Esophagus muscularis mucosa (tissue), 4 donors: ENCODE results near the gene CCBE1. TPM values are rescaled to one million over a fixed set of nuclear protein-coding genes. Genes with fewer than 3 reads are reported as not detected.

ENCODE experiments used
- DNase-seq: peaks from one replicate; pipeline ENCODE4 v3.0.0-alpha.2; 2017; ENCODE audit errors: extremely low spot score
- H3K27ac ChIP-seq, 4 donors: fragments of 200-600 bp; sonication (generic); replicated peaks in 1 of 4; 1 replicate in 3 of 4; 2 replicates in 1 of 4; pipeline ENCODE4 v1.5.1; 2016 to 2019; ENCODE audit warnings: mild to moderate bottlenecking in 1 of 4
- H3K27me3 ChIP-seq, 4 donors: fragments of 200-600 bp; sonication (generic); one replicate each; pipeline versions ENCODE4 v1.5.1 to v1.6.0; 2016 to 2019
- H3K36me3 ChIP-seq, 4 donors: fragments of 200-600 bp; sonication (generic); one replicate each; pipeline ENCODE4 v1.5.1; 2016 to 2019
- H3K4me1 ChIP-seq, 4 donors: fragments of 200-600 bp; sonication (generic); one replicate each; pipeline ENCODE4 v1.5.1; 2016 to 2019
- H3K4me3 ChIP-seq, 4 donors: fragments of 200-600 bp; sonication (generic); 1 replicate in 2 of 4; 2 replicates in 2 of 4; pipeline ENCODE4 v1.5.1; 2016 to 2019; ENCODE audit warnings: mild to moderate bottlenecking in 4 of 4, moderate library complexity in 1 of 4
- H3K9me3 ChIP-seq, 4 donors: fragments of 200-600 bp; sonication (generic); 1 replicate in 3 of 4; 2 replicates in 1 of 4; pipeline ENCODE4 v1.5.1; 2016 to 2019
- EP300 ChIP-seq: sonication (generic); formaldehyde crosslinking; IDR thresholded peaks from one replicate; pipeline ENCODE4 v1.6.1; 2017; ENCODE audit warnings: antibody characterized with exemption
- POLR2A ChIP-seq: fragments of 450-650 bp; IDR thresholded peaks from one replicate; pipeline ENCODE4 v1.6.1; 2017; ENCODE audit warnings: antibody characterized with exemption, moderate library complexity, mild to moderate bottlenecking, low read depth
- POLR2AphosphoS5 ChIP-seq, 2 donors: sonication (generic); formaldehyde crosslinking; IDR thresholded peaks; one replicate each; pipeline ENCODE4 v1.6.1; 2017; ENCODE audit warnings: antibody characterized with exemption in 2 of 2
- WGBS: methylation state at CpG from one replicate; pipeline ENCODE4 v1.1.5; 2018; 5-methylcytosine and 5-hydroxymethylcytosine counted together
- intact Hi-C: fragments of 100-400 bp; cut with DNase I; formaldehyde crosslinking; loops from one replicate; pipeline ENCODE4 v1.15.1; 2023
- total RNA-seq, 4 donors: library from RNA; depleted of rRNA; stranded (reverse); fragments of >200 nt; gene quantifications; one replicate each; pipeline versions ENCODE4 v1.1.0 to v1.2.1, GENCODE V29; 2016
- TF ChIP-seq, protein P1 (sequence below), 3 experiments: fragments of 200-600 bp in 2 of 3; fragments of 450-650 bp in 1 of 3; sonication (generic) in 2 of 3; IDR thresholded peaks; one replicate each; pipeline ENCODE4 v1.5.1; 2017 to 2019; ENCODE audit warnings: antibody characterized with exemption in 3 of 3, mild to moderate bottlenecking in 2 of 3, moderate library complexity in 1 of 3

CCBE1 gene
- total RNA-seq, 4 donors from 2014 or later: 1.6 to 11.1 (median 2.7) TPM

DNA sequence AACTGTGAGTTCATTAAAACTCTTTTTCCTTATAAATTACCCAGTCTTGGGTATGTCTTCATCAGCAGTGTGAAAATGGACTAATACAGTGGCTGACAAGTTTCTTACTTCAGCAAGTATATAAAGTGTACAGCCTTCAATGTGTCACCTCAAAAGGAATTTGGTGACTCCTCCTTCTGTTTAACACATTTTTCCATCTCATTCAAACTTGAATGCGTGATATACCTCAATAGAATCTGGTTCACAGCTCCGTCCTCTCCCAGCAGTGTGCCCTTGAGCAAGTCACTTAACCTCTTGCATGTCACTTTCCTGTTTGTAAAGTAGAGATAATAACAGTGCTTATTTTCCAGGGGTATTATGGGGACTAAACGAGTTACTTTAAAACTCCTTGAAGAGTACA lies 159.6 kb downstream of the CCBE1 start:
- intact Hi-C loops: no loop called here
- TF ChIP-seq, protein P1, sequence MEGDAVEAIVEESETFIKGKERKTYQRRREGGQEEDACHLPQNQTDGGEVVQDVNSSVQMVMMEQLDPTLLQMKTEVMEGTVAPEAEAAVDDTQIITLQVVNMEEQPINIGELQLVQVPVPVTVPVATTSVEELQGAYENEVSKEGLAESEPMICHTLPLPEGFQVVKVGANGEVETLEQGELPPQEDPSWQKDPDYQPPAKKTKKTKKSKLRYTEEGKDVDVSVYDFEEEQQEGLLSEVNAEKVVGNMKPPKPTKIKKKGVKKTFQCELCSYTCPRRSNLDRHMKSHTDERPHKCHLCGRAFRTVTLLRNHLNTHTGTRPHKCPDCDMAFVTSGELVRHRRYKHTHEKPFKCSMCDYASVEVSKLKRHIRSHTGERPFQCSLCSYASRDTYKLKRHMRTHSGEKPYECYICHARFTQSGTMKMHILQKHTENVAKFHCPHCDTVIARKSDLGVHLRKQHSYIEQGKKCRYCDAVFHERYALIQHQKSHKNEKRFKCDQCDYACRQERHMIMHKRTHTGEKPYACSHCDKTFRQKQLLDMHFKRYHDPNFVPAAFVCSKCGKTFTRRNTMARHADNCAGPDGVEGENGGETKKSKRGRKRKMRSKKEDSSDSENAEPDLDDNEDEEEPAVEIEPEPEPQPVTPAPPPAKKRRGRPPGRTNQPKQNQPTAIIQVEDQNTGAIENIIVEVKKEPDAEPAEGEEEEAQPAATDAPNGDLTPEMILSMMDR (IDR thresholded peaks at IDR 0.05): no peak
- TF ChIP-seq EP300: no peak
- TF ChIP-seq POLR2A: no peak
- no peak for TF ChIP-seq POLR2AphosphoS5 (IDR thresholded peaks at IDR 0.05)
- 83% methylated on average over 3 of the region's 3 CpGs for whole genome bisulfite sequencing

DNA sequence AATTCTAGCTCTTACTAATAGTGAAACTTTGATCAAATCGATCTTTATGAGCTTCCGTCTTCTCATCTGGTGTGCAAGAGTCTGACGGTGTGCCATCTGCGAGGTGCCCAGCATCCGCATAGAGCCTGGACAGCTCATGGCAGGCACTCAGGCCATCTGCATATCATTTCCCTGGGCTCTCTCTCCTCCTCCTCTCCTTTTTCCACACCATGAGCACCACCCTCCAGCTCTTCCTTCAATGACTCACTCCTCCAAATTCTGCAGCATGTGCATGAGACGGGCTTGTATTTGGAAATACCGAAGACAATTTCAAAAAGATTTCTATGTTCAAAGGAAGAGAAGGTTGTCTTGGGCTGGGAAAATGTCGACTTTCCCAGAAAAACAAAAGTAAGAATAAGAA lies 161.1 kb downstream of the CCBE1 start:
- no peak overlapping the region for H3K27ac ChIP-seq
- no peaks in the 10 kb centered on the region for H3K27me3 ChIP-seq
- no peaks in the 10 kb centered on the region for H3K36me3 ChIP-seq
- no peak overlapping the region for H3K4me3 ChIP-seq
- no peaks in the 10 kb centered on the region for H3K9me3 ChIP-seq
- no peaks in the 10 kb centered on the region for H3K4me1 ChIP-seq
- no peak for DNase-seq
- TF ChIP-seq POLR2AphosphoS5 (IDR thresholded peaks at IDR 0.05) (no peak), EP300 (no peak), POLR2A (no peak)
- TF ChIP-seq, protein P1 (IDR thresholded peaks at IDR 0.05): no peak
- intact Hi-C loops: no loop called here
- WGBS: 89% methylated on average over 8 of the region's 8 CpGs

More for the DNA sequence above, 159.6 kb downstream of the CCBE1 start:
- H3K4me1 ChIP-seq: no peaks in the 10 kb centered on the region
- H3K27ac ChIP-seq: no peak overlapping the region
- H3K36me3 ChIP-seq: no peaks in the 10 kb centered on the region
- no peaks in the 10 kb centered on the region for H3K27me3 ChIP-seq
- H3K4me3 ChIP-seq: no peak overlapping the region
- no peak for DNase-seq
- no peaks in the 10 kb centered on the region for H3K9me3 ChIP-seq

DNA sequence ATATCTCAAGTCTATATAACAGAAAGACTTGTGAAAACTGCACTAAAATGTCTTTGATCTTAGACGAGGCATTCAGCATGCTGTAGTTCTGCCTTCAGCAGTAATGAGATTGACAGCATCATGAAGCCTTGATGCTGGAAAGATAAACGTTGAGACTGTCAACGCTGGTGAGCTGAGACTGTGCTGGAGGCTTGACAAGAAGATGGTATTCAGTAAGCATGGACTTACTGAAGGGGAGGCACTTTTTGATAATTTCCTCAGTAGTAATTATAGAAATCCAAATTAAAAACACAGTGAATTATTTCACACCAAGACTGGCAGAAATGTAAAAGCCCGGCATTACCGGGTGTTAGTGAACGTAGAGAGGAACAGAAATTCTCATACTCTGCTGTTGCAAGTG lies 162.2 kb downstream of the CCBE1 start:
- no peaks in the 10 kb centered on the region for H3K27me3 ChIP-seq
- no peaks in the 10 kb centered on the region for H3K36me3 ChIP-seq
- intact Hi-C loops: no loop called here
- H3K27ac ChIP-seq: no peak overlapping the region
- WGBS: 73% methylated on average over 6 of the region's 6 CpGs
- no peaks in the 10 kb centered on the region for H3K4me1 ChIP-seq
- no peak for DNase-seq
- H3K9me3 ChIP-seq: no peaks in the 10 kb centered on the region
- no peak overlapping the region for H3K4me3 ChIP-seq
- TF ChIP-seq, protein P1 (IDR thresholded peaks at IDR 0.05): no peak
- TF ChIP-seq EP300 (no peak), POLR2A (no peak), POLR2AphosphoS5 (IDR thresholded peaks at IDR 0.05) (no peak)

DNA sequence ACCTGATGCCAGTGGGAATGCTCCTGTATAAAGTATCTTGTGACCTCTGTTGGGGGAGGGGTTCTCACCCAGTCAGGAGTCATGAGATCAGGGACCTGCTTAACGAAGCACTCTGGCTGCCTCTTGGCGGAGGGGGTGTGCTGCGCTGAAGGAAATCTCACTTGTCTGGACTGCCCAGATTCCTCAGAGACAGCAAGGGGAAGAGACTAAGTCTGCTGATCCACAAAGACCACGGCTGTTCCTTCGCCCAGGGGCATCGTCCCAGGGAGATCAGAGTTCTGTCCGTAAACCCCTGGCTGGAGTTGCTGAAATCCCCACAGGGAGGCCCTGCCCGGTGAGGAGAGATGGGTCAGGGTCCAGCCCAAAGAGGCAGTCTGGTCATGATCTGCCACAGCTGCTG lies 168.4 kb downstream of the CCBE1 start:
- WGBS: no CpG with 5 or more reads among the region's 8 CpGs
- no peak overlapping the region for H3K4me3 ChIP-seq
- H3K27ac ChIP-seq: no peak overlapping the region
- TF ChIP-seq, protein P1 (IDR thresholded peaks at IDR 0.05): no peak
- no peak for TF ChIP-seq POLR2A
- H3K27me3 ChIP-seq: no peaks in the 10 kb centered on the region
- no peaks in the 10 kb centered on the region for H3K9me3 ChIP-seq
- H3K36me3 ChIP-seq: no peaks in the 10 kb centered on the region
- intact Hi-C loops: no loop called here
- no peaks in the 10 kb centered on the region for H3K4me1 ChIP-seq
- DNase-seq: no peak

DNA sequence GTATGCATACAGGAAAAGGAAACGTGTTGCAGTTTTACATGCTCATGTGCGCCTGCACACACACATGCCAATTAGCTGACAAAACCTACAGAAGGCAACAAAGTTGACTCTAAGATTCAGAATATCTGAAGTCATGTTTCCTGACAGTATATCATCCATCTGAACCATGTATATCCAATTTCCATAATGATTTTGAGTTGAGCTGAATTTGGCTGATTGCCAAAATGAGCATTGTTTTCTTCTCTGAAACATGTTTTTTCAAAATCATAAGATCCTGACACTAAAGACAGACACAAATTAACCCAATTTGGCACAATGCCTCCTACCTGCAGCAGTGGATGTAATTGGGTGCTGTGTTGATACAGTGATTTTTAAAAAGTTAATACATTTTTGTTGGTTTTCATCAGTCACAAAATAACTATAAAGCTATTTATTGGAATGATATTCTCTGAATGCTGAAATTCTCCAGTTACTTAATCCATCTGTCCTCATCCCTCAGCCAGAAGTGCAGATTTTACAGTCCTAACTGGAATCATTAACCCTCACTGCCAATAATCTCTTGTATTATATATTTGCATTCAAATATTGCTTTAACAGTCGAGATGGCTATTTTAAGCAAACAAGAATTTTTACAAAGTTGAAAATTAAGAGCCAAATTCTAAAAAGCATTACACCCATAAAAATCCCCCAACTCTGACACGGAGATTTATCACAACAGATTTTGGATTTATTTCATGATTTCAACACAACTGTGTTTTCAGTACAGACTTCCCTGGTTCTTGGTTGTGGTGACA lies 176.5 kb downstream of the CCBE1 start:
- WGBS: 75% methylated on average over 4 of the region's 4 CpGs

More for the DNA sequence above, 176.5 kb downstream of the CCBE1 start:
- Histone ChIP-seq H3K4me1 (peaks cover 12 to 15% (median 14%) of the 10 kb centered on the region in 4 donors), H3K27ac (no peak overlapping the region), H3K9me3 (no peaks in the 10 kb centered on the region), H3K36me3 (no peaks in the 10 kb centered on the region), H3K4me3 (no peak overlapping the region), H3K27me3 (no peaks in the 10 kb centered on the region)
- TF ChIP-seq, protein P1 (IDR thresholded peaks at IDR 0.05): no peak
- TF ChIP-seq EP300 (no peak), POLR2A (no peak), POLR2AphosphoS5 (IDR thresholded peaks at IDR 0.05) (no peak)
- intact Hi-C loops: no loop called here
- DNase-seq: no peak
